ENCODE results near the gene PAAF1. TPM values are rescaled to one million over a fixed set of nuclear protein-coding genes. Genes with fewer than 3 reads are reported as not detected.

The PAAF1 gene
- total RNA-seq, 3 donors from 2014 or later, result 13.8 to 19.7 (median 14.8) TPM

DNA sequence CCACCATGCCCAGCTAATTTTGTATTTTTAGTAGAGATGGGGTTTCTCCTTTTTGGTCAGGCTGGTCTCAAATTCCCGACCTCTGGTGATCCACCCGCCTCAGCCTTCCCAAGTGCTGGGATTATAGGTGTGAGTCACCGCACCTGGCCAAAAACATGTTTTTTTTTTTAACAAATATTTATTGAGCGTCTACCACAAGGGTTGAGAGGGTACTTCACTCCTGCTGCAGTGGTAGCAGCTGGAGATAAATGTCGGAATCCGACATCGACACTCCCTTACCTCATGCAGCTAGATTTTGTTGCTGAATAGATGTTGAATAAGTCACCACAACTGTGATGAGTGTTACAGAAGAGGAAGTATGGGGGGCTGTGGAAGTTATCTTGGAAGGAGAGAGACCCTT, 75.0 kb downstream of the PAAF1 start:
- intact Hi-C loops (cut with DNase I, micrococcal nuclease), result no loop called here
- no peak for ATAC-seq
- no peaks in the 10 kb centered on the region for H3K4me1 ChIP-seq (ENCODE audit: low read depth)
- no peaks in the 10 kb centered on the region for H3K36me3 ChIP-seq (ENCODE audit: low read depth)
- H3K4me3 ChIP-seq, result no peak overlapping the region
- TF ChIP-seq CTCF (IDR thresholded peaks at IDR 0.05), result no peak
- H3K9me3 ChIP-seq, result no peaks in the 10 kb centered on the region
- DNase-seq, result no peak

DNA sequence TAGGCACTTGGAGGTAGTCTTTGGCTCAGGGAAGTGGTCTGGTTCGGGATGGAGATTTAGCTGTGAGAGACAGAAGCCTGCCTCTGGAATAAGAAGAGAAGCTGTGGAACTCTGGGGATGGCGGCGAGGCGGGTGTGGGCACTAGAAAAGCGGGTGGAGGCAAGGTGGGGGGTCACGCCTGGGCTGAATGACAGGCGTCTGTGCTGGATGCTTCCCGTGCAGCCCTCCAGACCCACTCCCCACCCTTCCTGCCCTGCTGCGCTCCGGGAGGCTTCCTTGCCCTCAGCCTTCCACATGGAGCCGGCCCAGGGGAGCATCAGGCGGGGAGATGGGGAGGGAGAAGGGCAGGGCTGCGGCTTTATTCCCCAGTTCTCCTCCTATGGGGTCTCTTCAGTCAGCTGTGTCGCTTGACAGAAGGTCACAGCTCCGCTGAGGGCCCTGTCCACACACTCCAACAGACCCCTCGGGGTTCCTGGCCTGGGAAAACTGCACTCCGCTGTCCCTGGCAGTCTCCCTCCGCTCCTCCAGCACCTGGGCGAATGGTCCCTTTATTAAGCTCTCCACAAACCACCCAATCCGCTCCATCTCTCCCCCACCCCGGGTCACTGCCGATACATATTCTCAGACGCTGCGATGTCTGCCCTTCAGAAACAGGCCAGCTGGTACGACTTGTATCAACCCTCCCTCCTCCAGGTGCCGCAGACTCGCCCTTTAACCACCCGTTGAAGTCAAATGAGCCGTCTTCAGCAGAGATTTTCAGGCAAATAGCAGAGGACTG, 80.3 kb downstream of the PAAF1 start:
- intact Hi-C loops (cut with DNase I, micrococcal nuclease), result no loop called here
- ATAC-seq, result peak; percentile 6
- no peaks in the 10 kb centered on the region for H3K36me3 ChIP-seq (ENCODE audit: low read depth)
- no peaks in the 10 kb centered on the region for H3K4me1 ChIP-seq (ENCODE audit: low read depth)
- no peak for TF ChIP-seq CTCF (IDR thresholded peaks at IDR 0.05)
- DNase-seq, result no peak
- H3K4me3 ChIP-seq, result no peak overlapping the region
- H3K9me3 ChIP-seq, result no peaks in the 10 kb centered on the region

DNA sequence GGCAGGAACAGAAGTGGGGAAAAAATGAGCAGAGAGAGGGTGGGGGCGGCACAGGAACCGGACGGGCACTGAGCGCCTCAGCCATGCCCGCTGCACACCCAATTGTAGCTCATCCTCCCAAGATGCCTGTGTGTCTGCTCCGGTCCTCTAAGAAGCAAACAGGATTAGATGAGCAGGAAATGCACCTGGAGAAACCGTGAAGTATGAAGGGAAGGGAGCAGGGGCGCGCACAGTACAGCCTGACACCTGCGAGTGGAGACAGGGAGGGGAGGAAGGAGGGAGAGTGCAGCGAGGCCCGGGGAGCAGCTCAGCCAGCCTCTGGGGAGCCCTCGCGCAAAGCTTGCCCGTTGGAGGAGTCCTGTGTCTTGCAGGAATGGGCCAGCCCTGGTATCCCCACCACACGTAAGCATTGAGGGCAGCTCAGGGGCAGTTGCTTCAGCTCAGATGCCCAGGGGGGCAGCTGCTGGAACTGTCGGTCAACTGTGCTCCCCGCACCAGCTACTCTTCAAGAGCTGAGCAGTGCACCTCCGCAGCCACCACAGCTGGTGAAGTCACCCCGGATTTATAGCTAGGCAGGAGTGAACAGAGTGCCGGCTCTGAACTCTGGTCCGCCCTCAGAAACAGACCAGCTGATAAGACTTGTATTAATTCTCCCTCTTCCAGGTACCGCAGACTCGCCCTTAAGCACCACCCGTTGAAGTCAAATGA, 81.0 kb downstream of the PAAF1 start:
- H3K4me3 ChIP-seq, result no peak overlapping the region
- no peaks in the 10 kb centered on the region for H3K4me1 ChIP-seq (ENCODE audit: low read depth)
- no peak for DNase-seq
- TF ChIP-seq CTCF (IDR thresholded peaks at IDR 0.05), result no peak
- intact Hi-C loops (cut with DNase I, micrococcal nuclease), result no loop called here
- peak; percentile 69 for ATAC-seq
- H3K9me3 ChIP-seq, result no peaks in the 10 kb centered on the region
- H3K36me3 ChIP-seq (ENCODE audit: low read depth), result no peaks in the 10 kb centered on the region

DNA sequence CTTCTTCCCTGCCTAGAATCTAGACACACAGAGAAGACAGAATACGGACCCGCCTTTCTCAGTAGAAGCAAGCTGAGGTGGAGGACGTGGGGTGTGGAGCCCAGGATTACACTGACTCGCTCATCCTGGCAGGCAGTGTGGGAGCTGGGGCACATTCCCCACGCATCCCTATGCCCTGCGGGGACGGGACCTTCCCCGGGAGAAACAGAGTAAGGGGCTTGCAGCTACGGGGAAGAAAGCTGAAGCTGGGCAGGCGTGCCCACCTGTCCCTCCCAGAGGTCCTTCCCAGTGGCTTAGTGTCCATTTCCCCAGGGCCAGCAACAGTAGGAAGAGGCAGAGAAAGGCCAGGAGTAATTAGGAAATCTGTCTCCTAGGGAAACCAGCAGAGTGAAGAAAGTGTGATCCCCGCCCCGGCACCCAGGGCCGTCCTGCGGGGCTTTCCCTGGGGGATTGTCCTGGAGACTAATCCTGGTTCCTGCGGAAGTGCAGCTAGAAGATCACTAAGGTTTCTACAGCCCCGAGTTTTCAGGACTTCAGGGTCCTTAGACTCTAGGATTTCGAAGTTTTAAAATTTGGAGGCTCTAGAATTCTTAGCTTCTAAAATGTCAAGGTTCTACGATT, 81.8 kb downstream of the PAAF1 start:
- peak; percentile 22 for ATAC-seq
- no peaks in the 10 kb centered on the region for H3K36me3 ChIP-seq (ENCODE audit: low read depth)
- no peak for DNase-seq
- intact Hi-C loops (cut with DNase I, micrococcal nuclease), result no loop called here
- no peak overlapping the region for H3K4me3 ChIP-seq
- no peaks in the 10 kb centered on the region for H3K4me1 ChIP-seq (ENCODE audit: low read depth)
- no peak for TF ChIP-seq CTCF (IDR thresholded peaks at IDR 0.05)
- no peaks in the 10 kb centered on the region for H3K9me3 ChIP-seq

- no peaks in the 10 kb centered on the region for H3K9me3 ChIP-seq
- DNase-seq (no peak), ATAC-seq (no peak)
- H3K4me1 ChIP-seq (ENCODE audit: low read depth), result no peaks in the 10 kb centered on the region
- intact Hi-C loops (cut with DNase I, micrococcal nuclease), result no loop called here
- H3K36me3 ChIP-seq (ENCODE audit: low read depth), result no peaks in the 10 kb centered on the region
- no peak overlapping the region for H3K4me3 ChIP-seq
- TF ChIP-seq CTCF (IDR thresholded peaks at IDR 0.05), result no peak
Observed at GRCh38 chr11:73961321-73961720, 84.5 kb downstream of the PAAF1 start.
